ENCODE measurements around the gene NECTIN1.

The NECTIN1 gene

GRCh38 chr11:119641983-119642745 is 86.8 kb downstream of the NECTIN1 start:
- no peak for DNase-seq (ENCODE audit: low read depth in 2 of 2)

GRCh38 chr11:119640541-119640940 is 88.5 kb downstream of the NECTIN1 start:
- DNase-seq (ENCODE audit: low read depth in 2 of 2) = no peak

- no peak for DNase-seq (ENCODE audit: low read depth in 2 of 2)
Measured at GRCh38 chr11:119639642-119640205, 89.3 kb downstream of the NECTIN1 start.

- no peak for DNase-seq (ENCODE audit: low read depth in 2 of 2)
Measured at GRCh38 chr11:119638851-119639250, 90.1 kb downstream of the NECTIN1 start.

- no peak for DNase-seq (ENCODE audit: low read depth in 2 of 2)
Measured at GRCh38 chr11:119637481-119637880, 91.5 kb downstream of the NECTIN1 start.

- no peak for DNase-seq (ENCODE audit: low read depth in 2 of 2)
Measured at GRCh38 chr11:119635776-119636175, 93.2 kb downstream of the NECTIN1 start.

GRCh38 chr11:119635041-119635740 is 93.8 kb downstream of the NECTIN1 start:
- no peak for DNase-seq (ENCODE audit: low read depth in 2 of 2)

- no peak for DNase-seq (ENCODE audit: low read depth in 2 of 2)
Measured at GRCh38 chr11:119634301-119634700, 94.7 kb downstream of the NECTIN1 start.

GRCh38 chr11:119629834-119630624 is 99.0 kb downstream of the NECTIN1 start:
- DNase-seq (ENCODE audit: low read depth in 2 of 2) = no peak

- no peak for DNase-seq (ENCODE audit: low read depth in 2 of 2)
Measured at GRCh38 chr11:119629085-119629484, 99.9 kb downstream of the NECTIN1 start.

- DNase-seq (ENCODE audit: low read depth in 2 of 2) = no peak
Measured at GRCh38 chr11:119627286-119627685, 101.7 kb downstream of the NECTIN1 start.

GRCh38 chr11:119626871-119627270 is 102.1 kb downstream of the NECTIN1 start:
- no peak for DNase-seq (ENCODE audit: low read depth in 2 of 2)

GRCh38 chr11:119626197-119626841 is 102.7 kb downstream of the NECTIN1 start:
- DNase-seq (ENCODE audit: low read depth in 2 of 2) = no peak

- no peak for DNase-seq (ENCODE audit: low read depth in 2 of 2)
Measured at GRCh38 chr11:119625206-119625978, 103.6 kb downstream of the NECTIN1 start.

GRCh38 chr11:119624629-119625028 is 104.4 kb downstream of the NECTIN1 start:
- no peak for DNase-seq (ENCODE audit: low read depth in 2 of 2)

GRCh38 chr11:119624102-119624615 is 104.8 kb downstream of the NECTIN1 start:
- DNase-seq (ENCODE audit: low read depth in 2 of 2) = no peak

- DNase-seq (ENCODE audit: low read depth in 2 of 2) = no peak
Measured at GRCh38 chr11:119623682-119624081, 105.3 kb downstream of the NECTIN1 start.

GRCh38 chr11:119622454-119623143 is 106.4 kb downstream of the NECTIN1 start:
- no peak for DNase-seq (ENCODE audit: low read depth in 2 of 2)

- no peak for DNase-seq (ENCODE audit: low read depth in 2 of 2)
Measured at GRCh38 chr11:119619665-119620064, 109.3 kb downstream of the NECTIN1 start.

All from stimulated activated CD8-positive, alpha-beta memory T cell treated with anti-CD3 and anti-CD28 coated beads, Interleukin-15, amount 100 ng/mL, for 4 hours (primary cell).